Thyroid gland (tissue), 4 donors: ENCODE data around the gene RBBP6. TPM values are rescaled to one million over a fixed set of nuclear protein-coding genes. Genes with fewer than 3 reads are reported as not detected.

Experiments
- DNase-seq, 2 donors: peaks; one replicate each; pipeline ENCODE4 v3.0.0-alpha.2; 2019
- H3K27ac ChIP-seq, 3 donors: fragments of 200-600 bp; sonication (generic); 1 replicate in 2 of 3; 2 replicates in 1 of 3; pipeline ENCODE4 v1.5.1; 2016 to 2019; ENCODE audit warnings: mild to moderate bottlenecking in 1 of 3, moderate library complexity in 1 of 3
- H3K27me3 ChIP-seq: fragments of 200-600 bp; sonication (generic); one replicate; pipeline ENCODE4 v1.5.1; 2019
- H3K36me3 ChIP-seq, 2 donors: fragments of 200-600 bp; sonication (generic); one replicate each; pipeline ENCODE4 v1.5.1; 2016 to 2019
- H3K4me1 ChIP-seq, 2 donors: fragments of 200-600 bp; sonication (generic); one replicate each; pipeline ENCODE4 v1.5.1; 2017 to 2019
- H3K4me3 ChIP-seq, 3 donors: fragments of 200-600 bp; sonication (generic); replicated peaks in 1 of 3; 1 replicate in 2 of 3; 2 replicates in 1 of 3; pipeline ENCODE4 v1.5.1; 2016; ENCODE audit warnings: mild to moderate bottlenecking in 1 of 3
- H3K9me3 ChIP-seq: fragments of 200-600 bp; sonication (generic); one replicate; pipeline ENCODE4 v1.5.1; 2017
- CTCF ChIP-seq, 6 experiments: fragments of 200-600 bp in 3 of 6; fragments of 450-650 bp in 3 of 6; sonication (generic) in 3 of 6; IDR thresholded peaks; one replicate each; pipeline ENCODE4 v1.5.1; 2016 to 2019; ENCODE audit warnings: antibody characterized with exemption in 6 of 6, mild to moderate bottlenecking in 2 of 6, inconsistent platforms in 1 of 6, moderate library complexity in 1 of 6
- POLR2A ChIP-seq, 2 donors: fragments of 450-650 bp; IDR thresholded peaks; one replicate each; pipeline ENCODE4 v1.6.1; 2017; ENCODE audit warnings: antibody characterized with exemption in 2 of 2, mild to moderate bottlenecking in 2 of 2, moderate library complexity in 1 of 2
- WGBS, 2 donors: methylation state at CpG; one replicate each; pipeline ENCODE4 v1.1.5; 2017; 5-methylcytosine and 5-hydroxymethylcytosine counted together
- intact Hi-C: fragments of 100-400 bp; cut with DNase I; formaldehyde crosslinking; loops from one replicate; pipeline ENCODE4 v1.15.1; 2023
- total RNA-seq, 4 donors: library from RNA; depleted of rRNA; stranded (reverse); fragments of >200 nt; gene quantifications; one replicate each; pipeline ENCODE4 v1.2.3, GENCODE V29; 2016

RBBP6 gene
- total RNA-seq, 4 donors from 2014 or later: 78.9 to 120 (median 84.5) TPM

- Histone ChIP-seq H3K27ac (no peak overlapping the region), H3K4me1 (no peaks in the 10 kb centered on the region), H3K4me3 (no peak overlapping the region), H3K27me3 (no peaks in the 10 kb centered on the region), H3K36me3 (no peaks in the 10 kb centered on the region), H3K9me3 (no peaks in the 10 kb centered on the region)
- intact Hi-C loops: no loop called here
- peak in 1 of 2 donors; percentile 6 for DNase-seq
- WGBS, 2 donors: 50 to 64% methylated on average over 3 of the region's 3 CpGs
- no peak for TF ChIP-seq CTCF (IDR thresholded peaks at IDR 0.05)
- TF ChIP-seq POLR2A (IDR thresholded peaks at IDR 0.05): no peak
Observed at GRCh38 chr16:24508614-24509013, 30.8 kb upstream of the RBBP6 start.

DNA sequence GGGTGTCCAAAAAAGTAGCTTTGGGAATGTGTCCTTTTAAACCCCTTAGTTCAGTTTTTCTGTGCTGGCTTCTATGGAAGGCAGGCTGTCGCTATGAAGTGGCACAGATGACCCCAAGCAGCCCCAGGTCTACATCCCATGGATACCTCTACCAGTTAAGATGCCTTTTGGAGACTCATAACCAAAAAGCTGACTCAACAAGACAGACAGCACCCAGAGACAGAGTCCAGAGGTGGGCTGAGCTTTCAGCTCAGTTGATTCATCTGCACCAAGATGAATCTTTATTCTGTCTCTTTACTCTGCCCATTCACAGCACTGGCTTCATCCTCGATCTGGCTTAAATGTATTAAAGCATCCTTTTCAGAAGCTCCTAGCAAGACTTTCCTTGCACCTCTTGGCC is 29.8 kb upstream of the RBBP6 start:
- H3K9me3 ChIP-seq: no peaks in the 10 kb centered on the region
- WGBS, 2 donors: 67 to 88% methylated on average over 2 of the region's 2 CpGs

DNA sequence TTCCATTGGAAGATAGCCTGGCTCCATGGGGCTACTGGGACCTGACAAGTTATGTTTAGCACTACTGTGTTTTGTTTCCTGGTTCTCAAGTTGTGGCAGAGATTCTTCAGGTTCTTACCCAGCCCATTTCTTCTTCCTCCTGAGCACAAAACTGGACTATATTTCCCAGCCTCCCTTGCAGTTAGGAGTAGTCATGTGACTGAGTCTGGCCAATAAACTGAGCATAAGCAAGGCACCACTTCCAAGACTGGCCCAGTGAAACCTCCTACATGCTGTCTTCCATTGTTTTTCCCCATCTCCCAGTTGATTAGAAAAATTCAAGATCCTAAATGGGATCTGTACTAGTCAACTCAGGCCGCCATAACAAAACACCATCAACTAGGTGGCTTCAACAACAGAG is 28.2 kb upstream of the RBBP6 start:
- no peak for DNase-seq
- WGBS, 2 donors: 100% methylated on average over 1 of the region's 1 CpG
- no peak overlapping the region for H3K4me3 ChIP-seq
- H3K36me3 ChIP-seq: no peaks in the 10 kb centered on the region
- no peak for TF ChIP-seq CTCF (IDR thresholded peaks at IDR 0.05)
- no peak overlapping the region for H3K27ac ChIP-seq
- H3K9me3 ChIP-seq: no peaks in the 10 kb centered on the region
- intact Hi-C loops: no loop called here
- H3K27me3 ChIP-seq: no peaks in the 10 kb centered on the region
- no peaks in the 10 kb centered on the region for H3K4me1 ChIP-seq

More for the DNA sequence above, 29.8 kb upstream of the RBBP6 start:
- Histone ChIP-seq H3K36me3 (no peaks in the 10 kb centered on the region), H3K4me1 (no peaks in the 10 kb centered on the region), H3K27ac (no peak overlapping the region), H3K27me3 (no peaks in the 10 kb centered on the region), H3K4me3 (no peak overlapping the region)
- intact Hi-C loops: no loop called here
- no peak for TF ChIP-seq CTCF (IDR thresholded peaks at IDR 0.05)
- no peak for TF ChIP-seq POLR2A (IDR thresholded peaks at IDR 0.05)
- no peak for DNase-seq

GRCh38 chr16:24511792-24512191 is 27.6 kb upstream of the RBBP6 start:
- no peak for DNase-seq
- 78 to 85% methylated on average over 5 of the region's 5 CpGs for WGBS, 2 donors
- H3K27me3 ChIP-seq: no peaks in the 10 kb centered on the region
- H3K9me3 ChIP-seq: no peaks in the 10 kb centered on the region
- TF ChIP-seq POLR2A (IDR thresholded peaks at IDR 0.05): no peak
- no peak for TF ChIP-seq CTCF (IDR thresholded peaks at IDR 0.05)
- H3K4me3 ChIP-seq: no peak overlapping the region
- H3K4me1 ChIP-seq: no peaks in the 10 kb centered on the region
- H3K27ac ChIP-seq: no peak overlapping the region
- intact Hi-C loops: no loop called here
- H3K36me3 ChIP-seq: no peaks in the 10 kb centered on the region

DNA sequence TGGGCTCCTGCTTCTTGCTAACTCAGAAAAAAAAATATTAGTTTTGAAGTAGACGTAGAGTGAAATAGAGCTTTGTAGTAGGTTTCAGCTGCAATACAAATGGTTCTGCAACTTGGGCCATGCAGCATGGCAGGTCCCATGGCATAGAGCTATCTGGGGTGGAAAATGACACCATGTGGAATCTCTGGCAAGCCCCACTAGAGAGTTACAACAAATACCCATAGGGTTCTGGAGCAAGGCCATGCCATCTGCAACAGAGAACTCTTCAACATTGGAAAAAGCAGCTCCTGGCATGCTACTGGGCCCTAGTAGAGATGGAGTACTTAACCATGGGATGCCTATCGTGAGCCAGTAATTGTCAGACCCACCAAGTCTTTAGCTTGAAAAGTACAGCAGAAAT is 25.3 kb upstream of the RBBP6 start:
- Histone ChIP-seq H3K4me1 (peaks cover 0 to 3% of the 10 kb centered on the region in 2 donors), H3K27me3 (no peaks in the 10 kb centered on the region), H3K9me3 (no peaks in the 10 kb centered on the region), H3K27ac (no peak overlapping the region), H3K4me3 (no peak overlapping the region), H3K36me3 (no peaks in the 10 kb centered on the region)
- TF ChIP-seq CTCF (IDR thresholded peaks at IDR 0.05) (no peak), POLR2A (IDR thresholded peaks at IDR 0.05) (no peak)
- DNase-seq: no peak
- 78 to 91% methylated on average over 2 of the region's 2 CpGs for WGBS, 2 donors
- intact Hi-C loops: no loop called here
